ENCODE measurements around the gene PPP1R15A.
A peak's percentile ranks its signal among the peaks of the same experiment; 100 is the strongest.
"Not testable (repeated sequence)": the region's sequence is repeated elsewhere in the genome, so short reads cannot be mapped to it uniquely, and the experiment has no call there.

The PPP1R15A gene

DNA sequence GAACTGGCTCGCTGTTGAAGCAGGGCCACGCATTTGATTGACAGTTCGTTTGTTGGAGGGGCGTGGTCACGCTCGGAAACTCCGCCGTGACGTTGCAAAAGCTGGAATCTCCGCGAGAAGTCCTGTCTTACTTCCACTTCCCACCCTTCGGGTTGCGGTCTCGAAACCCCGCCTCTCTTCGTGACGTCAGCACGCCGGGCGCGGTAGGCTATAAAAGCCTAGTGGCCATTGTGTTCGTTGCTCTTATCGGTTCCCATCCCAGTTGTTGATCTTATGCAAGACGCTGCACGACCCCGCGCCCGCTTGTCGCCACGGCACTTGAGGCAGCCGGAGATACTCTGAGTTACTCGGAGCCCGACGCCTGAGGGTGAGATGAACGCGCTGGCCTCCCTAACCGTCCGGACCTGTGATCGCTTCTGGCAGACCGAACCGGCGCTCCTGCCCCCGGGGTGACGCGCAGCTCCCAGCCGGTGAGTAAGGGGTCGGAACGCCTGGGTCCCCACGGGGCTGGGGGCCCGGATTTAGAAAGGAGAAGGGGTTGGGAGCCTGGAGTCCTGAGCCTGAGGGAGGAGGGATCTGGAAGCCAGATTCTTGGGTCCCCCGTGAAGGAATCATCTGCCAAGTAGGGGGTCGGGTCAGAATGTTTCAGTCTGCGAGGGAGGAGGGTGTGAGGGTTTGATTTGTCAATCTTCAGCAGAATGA lies at the start of gene PPP1R15A:
Gene PPP1R15A, plus strand, starts transcription at position 240 of the 702 bp plus-strand sequence. CDS start 813 bp downstream, outside the sequence.
- peak; percentile 97 to 98 for DNase-seq (ENCODE audit: low read depth in 1 of 2, low spot score in 1 of 2)

DNA sequence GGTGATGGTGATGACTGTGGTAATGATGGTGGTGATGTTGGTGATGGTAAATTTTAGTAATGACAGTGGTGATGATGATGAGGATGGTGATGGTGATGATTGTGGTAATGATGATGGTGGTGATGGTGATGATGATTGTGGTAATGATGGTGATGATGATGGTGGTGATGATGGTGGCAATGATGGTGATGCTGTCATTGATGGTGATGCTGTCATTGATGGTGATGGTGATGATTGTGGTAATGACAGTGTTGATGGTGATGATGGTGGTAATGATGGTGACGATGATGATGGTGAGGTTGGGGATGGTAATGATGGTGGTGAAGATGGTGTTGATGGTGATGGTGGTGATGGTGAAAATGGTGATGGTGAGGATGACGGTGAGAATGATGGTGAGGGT lies 49.7 kb upstream of the PPP1R15A start:
- no peak for DNase-seq (ENCODE audit: low read depth in 1 of 2, low spot score in 1 of 2)

DNA sequence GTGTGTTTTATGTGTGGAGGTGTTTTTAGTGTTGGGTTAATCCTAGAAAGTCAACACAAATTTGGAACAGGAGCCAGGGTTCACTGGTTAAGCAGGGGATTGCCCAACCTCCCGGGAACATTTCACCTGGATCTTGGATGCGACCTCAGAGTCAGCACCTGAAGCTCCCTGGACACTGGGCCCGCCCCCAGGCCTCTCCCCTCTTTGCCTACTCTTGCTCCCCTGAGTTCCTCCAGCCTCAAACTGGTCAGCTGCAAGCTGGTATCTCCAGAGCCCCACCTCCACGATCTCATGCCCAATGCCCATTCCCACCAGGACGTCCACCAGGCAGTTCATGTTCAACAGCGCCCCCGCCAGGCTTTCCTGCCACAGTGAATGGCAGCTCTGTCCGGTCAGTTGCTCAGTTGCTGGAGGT lies 45.6 kb upstream of the PPP1R15A start:
- no peak for DNase-seq (ENCODE audit: low read depth in 1 of 2, low spot score in 1 of 2)

- no peak for DNase-seq (ENCODE audit: low read depth in 1 of 2, low spot score in 1 of 2)
Observed at GRCh38 chr19:48830088-48830487, 42.1 kb upstream of the PPP1R15A start.

DNA sequence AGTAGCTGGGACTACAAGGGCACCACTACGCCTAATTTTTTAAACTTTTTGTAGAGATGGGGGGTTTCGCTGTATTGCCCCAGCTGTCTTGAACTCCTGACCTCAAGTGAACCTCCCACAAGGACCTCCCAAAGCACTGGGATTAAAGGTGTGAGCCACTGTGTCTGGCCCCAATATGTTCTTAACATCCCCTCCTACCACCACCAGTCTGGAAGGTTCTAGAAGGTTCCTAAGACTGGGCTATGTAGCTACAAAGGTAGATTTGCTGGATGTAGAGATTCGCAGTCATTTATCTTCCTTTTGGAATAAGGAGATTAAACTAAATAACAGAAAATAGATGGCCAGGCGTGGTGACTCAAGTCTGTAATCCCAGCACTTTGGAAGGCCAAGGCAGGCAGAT lies 41.3 kb upstream of the PPP1R15A start:
- no peak for DNase-seq (ENCODE audit: low read depth in 1 of 2, low spot score in 1 of 2)

- no peak for DNase-seq (ENCODE audit: low read depth in 1 of 2, low spot score in 1 of 2)
Observed at GRCh38 chr19:48833049-48833448, 39.2 kb upstream of the PPP1R15A start.

GRCh38 chr19:48833977-48834376 lies 38.2 kb upstream of the PPP1R15A start:
- no peak for DNase-seq (ENCODE audit: low read depth in 1 of 2, low spot score in 1 of 2)

- peak; percentile 83 to 96 for DNase-seq (ENCODE audit: low read depth in 1 of 2, low spot score in 1 of 2)
Observed at GRCh38 chr19:48835734-48836088, 36.5 kb upstream of the PPP1R15A start.

DNA sequence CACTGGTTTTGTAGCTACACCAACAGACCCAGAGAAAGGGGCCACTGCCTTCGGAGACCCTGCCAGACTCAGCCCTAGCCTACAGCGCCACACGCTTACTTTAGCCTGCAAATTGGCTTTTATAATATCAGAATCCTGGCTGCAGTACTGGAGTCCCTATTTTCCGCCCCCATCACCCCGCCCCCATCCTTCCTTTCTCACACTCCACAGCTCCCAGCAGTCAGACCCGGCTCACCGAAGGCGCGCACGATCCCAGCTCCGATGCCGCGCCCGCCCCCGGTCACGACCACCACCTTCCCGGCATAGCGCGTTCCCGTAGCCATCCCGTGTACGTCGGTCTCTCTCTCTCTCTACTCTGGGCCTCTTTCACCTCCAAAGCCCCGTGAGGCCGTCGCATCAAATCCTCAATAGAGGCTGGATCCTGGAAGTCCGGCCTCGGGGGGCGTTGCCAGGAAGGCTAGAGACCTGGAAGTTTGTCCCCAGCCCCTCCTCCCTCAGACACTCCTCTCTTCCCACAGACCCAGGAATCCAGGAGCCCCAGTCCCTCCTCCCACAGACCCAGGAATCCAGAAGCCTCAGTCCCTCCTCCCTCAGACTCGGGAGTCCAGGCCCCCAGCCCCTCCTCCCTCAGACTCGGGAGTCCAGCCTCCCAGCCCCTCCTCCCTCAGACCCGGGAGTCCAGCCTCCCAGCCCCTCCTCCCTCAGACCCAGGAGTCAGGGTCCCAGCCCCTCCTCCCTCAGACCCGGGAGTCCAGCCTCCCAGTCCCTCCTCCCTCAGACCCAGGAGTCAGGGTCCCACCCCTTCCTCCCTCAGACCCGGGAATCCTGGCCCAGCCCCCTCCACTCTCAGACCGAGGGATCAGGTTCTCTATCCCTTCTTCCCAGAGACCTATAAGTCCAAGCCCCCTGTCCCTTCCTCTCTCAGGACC lies 35.9 kb upstream of the PPP1R15A start, which contains the start of gene HSD17B14:
Gene HSD17B14, minus strand, starts transcription at position 403 of the 929 bp plus-strand sequence. Its CDS starts 80 bp downstream, at position 323.
- DNase-seq (ENCODE audit: low read depth in 1 of 2, low spot score in 1 of 2) = no peak

DNA sequence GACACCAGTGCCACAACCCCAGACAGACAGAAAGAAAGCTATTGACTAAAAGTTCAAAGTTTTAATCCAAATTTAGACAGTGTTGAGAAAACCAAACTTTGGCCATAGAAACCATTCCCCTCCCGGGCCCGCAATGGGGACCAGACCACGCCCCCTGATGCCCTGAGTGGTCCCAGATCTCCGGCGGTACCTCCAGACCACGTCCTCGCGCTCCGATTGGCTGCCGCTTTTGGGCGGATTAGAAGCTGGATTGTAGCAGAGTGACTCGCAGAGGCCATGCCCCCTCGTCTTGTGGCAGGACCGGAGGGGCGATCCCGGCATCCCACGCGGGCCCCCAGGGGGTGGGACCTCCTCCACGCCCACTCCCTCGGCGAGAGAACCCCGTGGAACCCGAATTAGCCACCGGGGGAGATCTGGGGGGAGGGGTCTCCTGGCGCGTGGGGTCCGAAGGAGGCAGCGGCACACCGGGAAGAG lies 35.1 kb upstream of the PPP1R15A start:
- DNase-seq (ENCODE audit: low read depth in 1 of 2, low spot score in 1 of 2) = peak; percentile 41 to 67

- DNase-seq (ENCODE audit: low read depth in 1 of 2, low spot score in 1 of 2) = no peak
Observed at GRCh38 chr19:48837687-48838086, 34.5 kb upstream of the PPP1R15A start.

DNA sequence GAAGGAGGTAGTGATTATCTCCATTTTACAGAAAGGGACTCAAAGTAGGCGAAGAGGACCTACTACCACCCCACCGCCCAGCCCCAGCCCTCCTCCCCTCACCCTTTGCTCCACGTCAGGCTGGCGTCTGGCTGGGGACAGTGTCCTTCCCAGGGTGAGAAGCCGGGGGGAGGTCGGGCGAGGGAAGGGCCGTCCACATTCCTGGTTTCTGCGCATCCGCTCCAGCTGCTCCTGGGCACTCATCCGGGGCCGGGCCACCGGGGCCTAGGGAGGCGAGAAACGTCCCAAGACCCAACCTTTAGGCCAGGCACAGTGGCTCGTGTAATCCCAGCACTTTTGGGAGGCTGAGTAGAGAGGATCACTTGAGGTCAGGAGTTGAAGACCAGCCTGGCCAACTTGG lies 31.2 kb upstream of the PPP1R15A start:
- no peak for DNase-seq (ENCODE audit: low read depth in 1 of 2, low spot score in 1 of 2)

- no peak for DNase-seq (ENCODE audit: low read depth in 1 of 2, low spot score in 1 of 2)
Observed at GRCh38 chr19:48841571-48841970, 30.6 kb upstream of the PPP1R15A start.

GRCh38 chr19:48842789-48843162 lies 29.4 kb upstream of the PPP1R15A start:
- DNase-seq (ENCODE audit: low read depth in 1 of 2, low spot score in 1 of 2) = peak in 1 of 2 donors; percentile 20

GRCh38 chr19:48844472-48844871 lies 27.7 kb upstream of the PPP1R15A start:
- DNase-seq (ENCODE audit: low read depth in 1 of 2, low spot score in 1 of 2) = no peak

DNA sequence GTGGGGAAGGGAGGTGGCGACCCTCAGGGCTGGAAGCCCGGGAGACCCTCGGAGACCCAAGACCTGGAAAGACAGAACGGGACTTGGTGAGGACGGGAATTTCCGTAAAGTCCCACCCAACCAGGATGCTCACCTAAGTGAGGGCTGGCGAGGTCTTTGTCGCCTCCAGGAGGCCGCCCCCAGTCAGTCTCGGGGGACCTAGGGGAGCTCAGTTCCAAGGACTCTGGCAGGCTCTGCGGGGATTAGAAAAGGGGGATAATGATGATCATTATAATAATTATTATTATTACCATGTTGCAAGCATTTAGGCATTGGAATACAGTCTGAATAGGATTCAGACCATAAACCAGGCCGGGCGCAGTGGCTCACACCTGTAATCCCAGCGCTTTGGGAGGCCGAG lies 26.8 kb upstream of the PPP1R15A start:
- no peak for DNase-seq (ENCODE audit: low read depth in 1 of 2, low spot score in 1 of 2)

- DNase-seq (ENCODE audit: low read depth in 1 of 2, low spot score in 1 of 2) = not testable (repeated sequence)
Observed at GRCh38 chr19:48846659-48847058, 25.6 kb upstream of the PPP1R15A start.

GRCh38 chr19:48852292-48852691 lies 19.9 kb upstream of the PPP1R15A start:
- DNase-seq (ENCODE audit: low read depth in 1 of 2, low spot score in 1 of 2) = no peak

GRCh38 chr19:48853483-48853882 lies 18.7 kb upstream of the PPP1R15A start:
- no peak for DNase-seq (ENCODE audit: low read depth in 1 of 2, low spot score in 1 of 2)

DNA sequence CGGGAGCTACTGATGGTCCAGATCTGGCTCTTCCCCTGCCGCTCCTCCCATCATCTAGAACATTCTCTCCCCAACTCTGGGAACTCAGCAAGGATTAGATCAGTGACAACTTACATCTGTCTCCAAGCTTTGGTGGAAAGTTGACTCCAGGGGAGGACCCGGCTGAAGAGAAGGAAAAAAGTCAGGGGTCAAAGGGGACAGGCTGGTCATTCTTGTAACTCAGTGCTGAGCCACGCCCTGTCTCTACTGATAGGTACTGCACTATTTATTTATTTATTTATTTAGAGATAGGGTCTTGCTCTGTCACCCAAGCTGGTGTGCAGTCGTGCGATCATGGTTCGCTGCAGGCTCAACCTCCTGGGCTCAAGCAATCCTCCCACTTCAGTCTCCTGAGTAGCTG lies 18.1 kb upstream of the PPP1R15A start:
- no peak for DNase-seq (ENCODE audit: low read depth in 1 of 2, low spot score in 1 of 2)

DNA sequence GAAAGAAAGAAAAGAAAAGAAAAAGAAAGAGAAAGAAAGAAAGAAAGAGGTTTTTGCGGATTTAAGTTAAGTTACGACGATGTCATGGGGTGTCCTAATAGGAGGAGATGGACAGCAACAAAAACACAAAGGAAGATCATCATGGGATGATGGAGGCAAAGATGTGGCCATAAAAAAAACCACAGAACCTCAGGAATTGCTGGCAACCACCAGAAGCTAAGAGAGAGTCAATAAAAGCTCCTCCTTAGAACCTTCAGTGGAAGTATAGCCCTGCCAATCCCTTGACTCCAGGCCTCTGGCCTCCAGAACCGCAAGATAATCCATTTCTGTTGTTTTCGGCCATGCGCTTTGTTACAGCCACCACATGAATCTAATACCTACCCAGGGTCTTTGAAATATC lies 15.3 kb upstream of the PPP1R15A start:
- no peak for DNase-seq (ENCODE audit: low read depth in 1 of 2, low spot score in 1 of 2)
